A172 (cell line): ENCODE results near the gene ATAT1. TPM values are rescaled to one million over a fixed set of nuclear protein-coding genes. Genes with fewer than 3 reads are reported as not detected.

Source experiments
- DNase-seq: peaks from one replicate; pipeline ENCODE4 v3.0.0-alpha.2; 2015; ENCODE audit warnings: low spot score
- total RNA-seq: library from RNA; depleted of rRNA; stranded (reverse); fragments of >200 nt; shearing (Covaris generic); gene quantifications from 2 replicates; pipeline ENCODE4 v1.2.3, GENCODE V29; 2014; rRNA removed

The ATAT1 gene
- 2.4 and 5.9 TPM in 2 replicates for total RNA-seq

- peak; percentile 59 for DNase-seq
Observed at GRCh38 chr6:30626484-30627366, at the start of gene ATAT1. TSS of gene ATAT1 (plus strand) at chr6:30626874.

GRCh38 chr6:30578051-30578450, 48.6 kb upstream of the ATAT1 start:
- DNase-seq = no peak

GRCh38 chr6:30583921-30584320, 42.8 kb upstream of the ATAT1 start:
- DNase-seq = no peak

GRCh38 chr6:30589754-30590358, 36.8 kb upstream of the ATAT1 start:
- no peak for DNase-seq

GRCh38 chr6:30590509-30590908, 36.2 kb upstream of the ATAT1 start:
- DNase-seq = no peak

- DNase-seq = no peak
Observed at GRCh38 chr6:30591008-30591407, 35.7 kb upstream of the ATAT1 start.

GRCh38 chr6:30592287-30592686, 34.4 kb upstream of the ATAT1 start:
- no peak for DNase-seq

GRCh38 chr6:30597315-30598144, 29.1 kb upstream of the ATAT1 start:
- DNase-seq = peak; percentile 75

GRCh38 chr6:30598912-30599624, 27.6 kb upstream of the ATAT1 start:
- DNase-seq = no peak

- DNase-seq = no peak
Observed at GRCh38 chr6:30599625-30600324, 26.9 kb upstream of the ATAT1 start.

GRCh38 chr6:30600451-30600961, 26.2 kb upstream of the ATAT1 start:
- DNase-seq = no peak

- no peak for DNase-seq
Observed at GRCh38 chr6:30601436-30601814, 25.2 kb upstream of the ATAT1 start.

- no peak for DNase-seq
Observed at GRCh38 chr6:30601815-30602641, 24.6 kb upstream of the ATAT1 start.

GRCh38 chr6:30603961-30604360, 22.7 kb upstream of the ATAT1 start:
- no peak for DNase-seq

GRCh38 chr6:30610065-30610464, 16.6 kb upstream of the ATAT1 start:
- no peak for DNase-seq

- DNase-seq = no peak
Observed at GRCh38 chr6:30611150-30611855, 15.4 kb upstream of the ATAT1 start.

GRCh38 chr6:30611856-30612194, 14.8 kb upstream of the ATAT1 start:
- DNase-seq = no peak

- peak; percentile 27 for DNase-seq
Observed at GRCh38 chr6:30612213-30612612, 14.5 kb upstream of the ATAT1 start.

- DNase-seq = peak; percentile 22
Observed at GRCh38 chr6:30612687-30613248, 13.9 kb upstream of the ATAT1 start.
